Lower leg skin (tissue), 4 donors: ENCODE results near the gene HIRIP3. TPM values are rescaled to one million over a fixed set of nuclear protein-coding genes. Genes with fewer than 3 reads are reported as not detected.

ENCODE experiments used
- DNase-seq, 2 donors: peaks; one replicate each; pipeline ENCODE4 v3.0.0-alpha.2; 2019; ENCODE audit warnings: low spot score in 2 of 2
- H3K4me3 ChIP-seq: fragments of 200-600 bp; sonication (generic); 2 replicates; pipeline ENCODE4 v1.5.1; 2017; ENCODE audit warnings: mild to moderate bottlenecking, low read depth; ENCODE audit not compliant: poor library complexity, severe bottlenecking
- POLR2A ChIP-seq, 2 donors: fragments of 450-650 bp; IDR thresholded peaks; one replicate each; pipeline ENCODE4 v1.6.1; 2016 to 2017; ENCODE audit warnings: antibody characterized with exemption in 2 of 2, mild to moderate bottlenecking in 1 of 2, moderate library complexity in 1 of 2
- WGBS, 2 donors: methylation state at CpG; one replicate each; pipeline ENCODE4 v1.1.5; 2018; 5-methylcytosine and 5-hydroxymethylcytosine counted together
- intact Hi-C: fragments of 100-400 bp; cut with DNase I; formaldehyde crosslinking; loops from one replicate; pipeline ENCODE4 v1.15.0; 2023; ENCODE audit warnings: low total_unique reads
- total RNA-seq, 4 donors: library from RNA; depleted of rRNA; stranded (reverse); fragments of >200 nt; gene quantifications; one replicate each; pipeline ENCODE4 v1.1.0, GENCODE V29; 2016
- TF ChIP-seq, protein P1 (sequence below), 3 donors: fragments of 450-650 bp; IDR thresholded peaks; one replicate each; pipeline ENCODE4 v1.5.1; 2016; ENCODE audit warnings: antibody characterized with exemption in 3 of 3, mild to moderate bottlenecking in 3 of 3, moderate library complexity in 2 of 3

HIRIP3 gene
- total RNA-seq, 4 donors from 2014 or later: 13.7 to 28.9 (median 21.5) TPM

GRCh38 chr16:30026449-30026848 is 31.0 kb upstream of the HIRIP3 start:
- no peak overlapping the region for H3K4me3 ChIP-seq
- 91% methylated on average over 17 to 18 of the region's 18 CpGs for WGBS, 2 donors

GRCh38 chr16:30025574-30025973 is 30.2 kb upstream of the HIRIP3 start:
- no peak for DNase-seq
- no peak for TF ChIP-seq POLR2A (IDR thresholded peaks at IDR 0.05)
- TF ChIP-seq, protein P1, sequence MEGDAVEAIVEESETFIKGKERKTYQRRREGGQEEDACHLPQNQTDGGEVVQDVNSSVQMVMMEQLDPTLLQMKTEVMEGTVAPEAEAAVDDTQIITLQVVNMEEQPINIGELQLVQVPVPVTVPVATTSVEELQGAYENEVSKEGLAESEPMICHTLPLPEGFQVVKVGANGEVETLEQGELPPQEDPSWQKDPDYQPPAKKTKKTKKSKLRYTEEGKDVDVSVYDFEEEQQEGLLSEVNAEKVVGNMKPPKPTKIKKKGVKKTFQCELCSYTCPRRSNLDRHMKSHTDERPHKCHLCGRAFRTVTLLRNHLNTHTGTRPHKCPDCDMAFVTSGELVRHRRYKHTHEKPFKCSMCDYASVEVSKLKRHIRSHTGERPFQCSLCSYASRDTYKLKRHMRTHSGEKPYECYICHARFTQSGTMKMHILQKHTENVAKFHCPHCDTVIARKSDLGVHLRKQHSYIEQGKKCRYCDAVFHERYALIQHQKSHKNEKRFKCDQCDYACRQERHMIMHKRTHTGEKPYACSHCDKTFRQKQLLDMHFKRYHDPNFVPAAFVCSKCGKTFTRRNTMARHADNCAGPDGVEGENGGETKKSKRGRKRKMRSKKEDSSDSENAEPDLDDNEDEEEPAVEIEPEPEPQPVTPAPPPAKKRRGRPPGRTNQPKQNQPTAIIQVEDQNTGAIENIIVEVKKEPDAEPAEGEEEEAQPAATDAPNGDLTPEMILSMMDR (IDR thresholded peaks at IDR 0.05): no peak
- 58 to 77% methylated on average over 5 to 7 of the region's 7 CpGs for whole genome bisulfite sequencing, 2 donors
- no peak overlapping the region for H3K4me3 ChIP-seq
- intact Hi-C loops: loop anchor here (5.0 kb wide), 1 partner anchor 328 kb away; no protein-coding TSS in a partner anchor

More at GRCh38 chr16:30026449-30026848, 31.0 kb upstream of the HIRIP3 start:
- intact Hi-C loops: loop anchor here (5.0 kb wide), 1 partner anchor 329 kb away; no protein-coding TSS in a partner anchor
- DNase-seq: no peak
- TF ChIP-seq, protein P1 (IDR thresholded peaks at IDR 0.05): no peak
- no peak for TF ChIP-seq POLR2A (IDR thresholded peaks at IDR 0.05)

GRCh38 chr16:30025156-30025555 is 29.7 kb upstream of the HIRIP3 start:
- TF ChIP-seq, protein P1 (IDR thresholded peaks at IDR 0.05): no peak
- no peak for DNase-seq
- WGBS, 2 donors: 68 to 70% methylated on average over 20 of the region's 20 CpGs
- H3K4me3 ChIP-seq: no peak overlapping the region
- intact Hi-C loops: loop anchor here (5.0 kb wide), 1 partner anchor 328 kb away; no protein-coding TSS in a partner anchor

DNA sequence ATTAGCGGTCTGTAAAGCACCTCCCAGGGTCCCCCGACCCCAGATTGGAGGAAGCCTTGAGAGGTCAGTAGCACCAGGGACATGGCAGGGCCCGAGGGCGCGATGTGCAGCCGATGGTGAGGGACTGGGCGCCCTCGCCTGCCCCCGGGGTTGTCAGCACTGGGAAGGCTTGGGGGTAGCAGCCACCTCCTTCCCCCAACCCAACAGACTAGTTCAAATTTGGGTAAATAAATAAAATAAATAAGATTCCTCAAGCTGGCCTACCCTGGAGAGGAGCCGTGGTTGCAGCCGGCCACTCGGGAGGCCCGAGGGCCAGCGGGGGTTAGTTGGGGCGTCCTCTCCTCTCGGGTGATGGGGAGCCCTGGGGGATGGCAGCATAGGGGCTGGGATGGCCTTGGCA is 29.0 kb upstream of the HIRIP3 start:
- TF ChIP-seq, protein P1 (IDR thresholded peaks at IDR 0.05): no peak
- TF ChIP-seq POLR2A (IDR thresholded peaks at IDR 0.05): no peak
- intact Hi-C loops: no loop called here
- WGBS, 2 donors: 71 to 78% methylated on average over 16 of the region's 16 CpGs
- H3K4me3 ChIP-seq: no peak overlapping the region
- DNase-seq: no peak

- TF ChIP-seq, protein P1 (IDR thresholded peaks at IDR 0.05): no peak
- TF ChIP-seq POLR2A (IDR thresholded peaks at IDR 0.05): no peak
- WGBS, 2 donors: 82 to 83% methylated on average over 11 of the region's 11 CpGs
- intact Hi-C loops: no loop called here
These were observed 28.2 kb upstream of the HIRIP3 start for GRCh38 chr16:30023586-30023985.

DNA sequence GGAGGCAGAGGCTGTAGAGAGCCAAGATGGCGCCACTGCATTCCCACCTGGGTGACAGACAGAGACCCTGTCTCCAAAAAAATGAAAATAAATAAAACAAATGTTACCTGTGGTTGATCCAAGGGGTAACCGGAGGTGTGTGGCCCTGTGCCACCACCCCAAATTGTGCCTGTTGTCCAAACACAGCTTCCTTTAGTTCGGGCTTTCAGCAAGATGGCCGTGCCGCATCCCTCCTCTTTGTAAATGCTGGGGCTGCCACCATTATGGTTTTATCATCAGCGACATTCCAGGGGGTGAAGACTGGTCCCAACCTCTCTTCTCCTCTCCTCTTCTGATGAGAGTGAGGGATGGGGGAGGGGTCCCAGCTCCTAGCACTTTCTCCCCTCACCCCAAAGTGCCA is 27.5 kb upstream of the HIRIP3 start, which contains the start of gene C16orf92:
Gene C16orf92, plus strand, starts transcription at position 312 of the 400 bp plus-strand sequence. CDS start 143 bp downstream, outside the sequence.
- TF ChIP-seq, protein P1 (IDR thresholded peaks at IDR 0.05): no peak
- no peak for TF ChIP-seq POLR2A (IDR thresholded peaks at IDR 0.05)
- 81 to 85% methylated on average over 6 of the region's 6 CpGs for WGBS, 2 donors
- intact Hi-C loops: no loop called here
- DNase-seq: no peak
- no peak within 1 kb of the TSS for H3K4me3 ChIP-seq

More at GRCh38 chr16:30023586-30023985, 28.2 kb upstream of the HIRIP3 start:
- no peak overlapping the region for H3K4me3 ChIP-seq
- DNase-seq: no peak
